MCF 10A (cell line): Measurements from ENCODE around the gene C12orf42. TPM values are rescaled to one million over a fixed set of nuclear protein-coding genes. Genes with fewer than 3 reads are reported as not detected.

Source experiments
- BruUV-seq: library from RNA; stranded (reverse); fragments of 400-500 nt; replicated peaks from 2 replicates; lab custom pipeline; 2021; lab: Mats Ljungman, UMichigan
- CTCF ChIA-PET: fragments of 300-600 bp; sonication (Branson Sonifier 250); formaldehyde crosslinking; extraction: SDS; loops from one replicate; lab custom pipeline; 2021; ENCODE audit warnings: antibody characterized with exemption, inconsistent platforms; lab: Yijun Ruan, JAX
- POLR2A ChIA-PET: fragments of 300-600, 350-650 bp; sonication (Branson Sonifier 250); formaldehyde crosslinking; extraction: SDS; loops from one replicate; lab custom pipeline; 2020; ENCODE audit warnings: antibody characterized with exemption, inconsistent platforms; lab: Yijun Ruan, JAX
- DNase-seq: peaks from one replicate; pipeline ENCODE4 v3.0.0-alpha.2; 2018; ENCODE audit not compliant: unreplicated experiment
- H3K27ac Mint-ChIP-seq: one replicate; pipeline ENCODE4 v1.8.0; 2022; ENCODE audit warnings: mild to moderate bottlenecking, low read depth, mixed read lengths; ENCODE audit not compliant: unreplicated experiment
- H3K27me3 Mint-ChIP-seq: one replicate; pipeline ENCODE4 v1.8.0; 2022; ENCODE audit warnings: mixed read lengths; ENCODE audit not compliant: insufficient read depth, unreplicated experiment
- H3K36me3 Mint-ChIP-seq: one replicate; pipeline ENCODE4 v1.8.0; 2022; ENCODE audit warnings: mild to moderate bottlenecking, moderate library complexity, mixed read lengths; ENCODE audit not compliant: insufficient read depth, unreplicated experiment
- H3K4me1 Mint-ChIP-seq: one replicate; pipeline ENCODE4 v1.8.0; 2022; ENCODE audit warnings: mixed read lengths; ENCODE audit not compliant: insufficient read depth, unreplicated experiment
- H3K4me3 Mint-ChIP-seq: one replicate; pipeline ENCODE4 v1.8.0; 2022; ENCODE audit warnings: mild to moderate bottlenecking, moderate library complexity, mixed read lengths; ENCODE audit not compliant: unreplicated experiment
- H3K9me3 Mint-ChIP-seq: one replicate; pipeline ENCODE4 v1.8.0; 2022; ENCODE audit warnings: mixed read lengths; ENCODE audit not compliant: unreplicated experiment
- intact Hi-C: fragments of 100-400 bp; cut with micrococcal nuclease; formaldehyde crosslinking; loops from 2 replicates; pipeline ENCODE4 v1.14.1; 2022
- total RNA-seq: library from RNA; stranded (reverse); gene quantifications from 2 replicates; pipeline ENCODE4 v1.2.3, GENCODE V29; 2022
- TF ChIP-seq, protein P1 (sequence below): fragments of 200-600 bp; IDR thresholded peaks from one replicate; pipeline ENCODE4 v1.8.0; 2022; ENCODE audit warnings: antibody characterized with exemption, mild to moderate bottlenecking; ENCODE audit not compliant: unreplicated experiment

Gene C12orf42
- total RNA-seq, 1 experiment from 2014 or later, result not detected

DNA sequence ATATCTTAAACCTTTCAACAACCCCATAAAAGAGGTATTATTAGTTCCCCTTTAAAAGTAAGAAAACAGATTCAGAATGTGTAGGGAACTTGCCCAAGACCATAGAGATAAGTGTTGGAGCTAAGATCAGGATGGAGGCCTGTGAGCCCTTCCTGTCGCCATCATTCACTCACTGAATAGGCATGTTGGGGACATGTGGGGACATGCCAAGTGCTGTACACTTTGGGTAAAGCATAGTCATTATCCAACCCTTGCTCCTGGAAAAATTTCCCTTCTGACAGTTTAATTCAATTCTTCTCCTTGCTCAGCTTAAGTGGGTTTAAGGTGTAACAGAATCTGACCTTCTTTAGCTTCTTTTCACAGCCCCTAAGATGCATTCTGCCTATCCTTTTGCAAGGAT is 28.0 kb upstream of the C12orf42 start:
- Mint-ChIP-seq H3K4me3 (no peak overlapping the region), H3K4me1 (peaks cover 8% of the 10 kb centered on the region), H3K27me3 (no peaks in the 10 kb centered on the region), H3K36me3 (no peaks in the 10 kb centered on the region), H3K27ac (peak overlapping the region; percentile 44), H3K9me3 (no peaks in the 10 kb centered on the region)
- BruUV-seq, result no TSS peak
- TF ChIP-seq, protein P1, sequence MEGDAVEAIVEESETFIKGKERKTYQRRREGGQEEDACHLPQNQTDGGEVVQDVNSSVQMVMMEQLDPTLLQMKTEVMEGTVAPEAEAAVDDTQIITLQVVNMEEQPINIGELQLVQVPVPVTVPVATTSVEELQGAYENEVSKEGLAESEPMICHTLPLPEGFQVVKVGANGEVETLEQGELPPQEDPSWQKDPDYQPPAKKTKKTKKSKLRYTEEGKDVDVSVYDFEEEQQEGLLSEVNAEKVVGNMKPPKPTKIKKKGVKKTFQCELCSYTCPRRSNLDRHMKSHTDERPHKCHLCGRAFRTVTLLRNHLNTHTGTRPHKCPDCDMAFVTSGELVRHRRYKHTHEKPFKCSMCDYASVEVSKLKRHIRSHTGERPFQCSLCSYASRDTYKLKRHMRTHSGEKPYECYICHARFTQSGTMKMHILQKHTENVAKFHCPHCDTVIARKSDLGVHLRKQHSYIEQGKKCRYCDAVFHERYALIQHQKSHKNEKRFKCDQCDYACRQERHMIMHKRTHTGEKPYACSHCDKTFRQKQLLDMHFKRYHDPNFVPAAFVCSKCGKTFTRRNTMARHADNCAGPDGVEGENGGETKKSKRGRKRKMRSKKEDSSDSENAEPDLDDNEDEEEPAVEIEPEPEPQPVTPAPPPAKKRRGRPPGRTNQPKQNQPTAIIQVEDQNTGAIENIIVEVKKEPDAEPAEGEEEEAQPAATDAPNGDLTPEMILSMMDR, result no peak
- CTCF ChIA-PET, result interaction anchor here (0.8 to 9.9 kb wide), 4 partner anchors 11 to 104 kb away, joined by 3 to 93 read pairs (median 12); no protein-coding TSS in a partner anchor
- intact Hi-C loops, result no loop called here
- POLR2A ChIA-PET, result interaction anchor here (0.9 to 1.4 kb wide), 4 partner anchors 11 to 317 kb away, joined by 3 to 4 read pairs (median 3); partner anchors contain the start of gene NT5DC3
- peak; percentile 13 for DNase-seq

DNA sequence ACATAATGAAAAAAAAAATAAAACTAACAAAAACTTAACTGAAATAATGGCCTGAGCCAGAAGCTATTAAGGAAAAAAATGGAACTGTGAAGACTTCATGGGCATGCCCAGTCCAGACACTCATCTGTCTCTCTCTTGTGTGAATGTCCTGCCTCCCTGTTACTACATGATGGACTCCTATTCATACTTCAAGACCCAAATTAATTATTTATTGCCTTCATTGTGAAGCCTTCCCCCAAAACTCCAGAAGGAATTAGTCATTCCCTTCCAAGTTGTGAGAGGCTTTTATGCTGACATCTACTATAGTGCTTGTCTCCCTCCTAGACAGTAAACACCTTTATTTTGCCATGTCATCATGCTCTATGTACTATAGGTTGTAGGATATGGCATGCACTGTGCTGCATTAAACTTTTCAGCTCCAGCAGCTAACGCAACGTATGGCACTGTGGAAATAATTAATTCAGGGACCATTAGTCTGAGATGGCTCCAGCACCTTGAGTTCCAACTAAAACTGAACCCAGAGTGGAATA is 25.0 kb upstream of the C12orf42 start:
- intact Hi-C loops, result no loop called here
- no TSS peak for BruUV-seq
- H3K4me1 Mint-ChIP-seq, result peaks cover 8% of the 10 kb centered on the region
- ChIA-PET POLR2A (no interaction called here), CTCF (interaction anchor here (9.9 kb wide), 1 partner anchor 28 kb away, joined by 93 read pairs; no protein-coding TSS in a partner anchor)
- H3K27me3 Mint-ChIP-seq, result no peaks in the 10 kb centered on the region
- DNase-seq, result no peak
- TF ChIP-seq, protein P1, result no peak
- H3K4me3 Mint-ChIP-seq, result no peak overlapping the region
- H3K27ac Mint-ChIP-seq, result no peak overlapping the region
- H3K36me3 Mint-ChIP-seq, result no peaks in the 10 kb centered on the region
- H3K9me3 Mint-ChIP-seq, result no peaks in the 10 kb centered on the region

DNA sequence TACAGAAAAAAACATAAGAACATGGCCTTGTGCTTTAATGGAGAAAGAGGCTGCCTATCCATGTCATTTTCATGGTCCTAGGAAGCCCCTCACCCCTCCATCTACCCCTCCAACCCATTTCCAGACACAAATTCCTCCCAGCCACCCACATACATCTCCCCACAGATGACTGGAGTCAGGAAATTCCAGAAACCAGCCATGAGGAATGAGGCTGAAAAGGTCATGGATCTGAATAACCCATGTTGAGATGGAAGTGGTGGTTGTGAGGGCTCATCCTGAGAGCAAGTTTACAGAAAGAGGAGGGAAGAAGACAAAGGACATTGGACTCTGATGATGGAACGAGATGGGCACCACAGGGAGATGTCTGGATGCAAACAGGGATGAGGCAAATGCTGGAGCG is 23.9 kb upstream of the C12orf42 start:
- H3K36me3 Mint-ChIP-seq, result no peaks in the 10 kb centered on the region
- H3K27me3 Mint-ChIP-seq, result no peaks in the 10 kb centered on the region
- no peaks in the 10 kb centered on the region for H3K9me3 Mint-ChIP-seq
- H3K27ac Mint-ChIP-seq, result no peak overlapping the region
- no TSS peak for BruUV-seq
- intact Hi-C loops, result no loop called here
- POLR2A ChIA-PET, result no interaction called here
- no peak overlapping the region for H3K4me3 Mint-ChIP-seq
- no peak for DNase-seq
- CTCF ChIA-PET, result no interaction called here
- TF ChIP-seq, protein P1, result no peak
- peaks cover 8% of the 10 kb centered on the region for H3K4me1 Mint-ChIP-seq

DNA sequence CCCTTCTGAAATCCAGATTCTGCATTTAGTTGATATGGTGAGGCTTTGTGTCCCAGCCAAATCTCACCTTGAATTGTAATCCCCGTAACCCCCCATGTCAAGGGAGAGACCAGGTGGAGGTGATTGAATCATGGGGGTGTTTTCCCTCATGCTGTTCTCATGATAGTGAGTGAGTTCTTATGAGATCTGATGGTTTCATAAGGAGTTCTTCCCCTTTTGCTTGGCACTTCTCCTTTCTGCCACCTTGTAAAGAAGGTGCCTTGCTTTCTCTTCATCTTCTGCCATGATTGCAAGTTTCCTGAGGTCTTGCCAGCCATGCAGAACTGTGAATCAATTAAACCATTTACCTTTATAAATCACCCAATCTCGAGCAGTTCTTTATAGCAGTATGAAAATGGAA is 23.1 kb upstream of the C12orf42 start:
- no TSS peak for BruUV-seq
- no peak overlapping the region for H3K27ac Mint-ChIP-seq

More for the DNA sequence above, 23.1 kb upstream of the C12orf42 start:
- TF ChIP-seq, protein P1, result no peak
- no peaks in the 10 kb centered on the region for H3K27me3 Mint-ChIP-seq
- no peaks in the 10 kb centered on the region for H3K36me3 Mint-ChIP-seq
- H3K9me3 Mint-ChIP-seq, result no peaks in the 10 kb centered on the region
- ChIA-PET CTCF (no interaction called here), POLR2A (no interaction called here)
- intact Hi-C loops, result no loop called here
- DNase-seq, result no peak
- no peak overlapping the region for H3K4me3 Mint-ChIP-seq
- H3K4me1 Mint-ChIP-seq, result peaks cover 1% of the 10 kb centered on the region
